Type B pancreatic cell (in vitro differentiated cells): ENCODE data around the gene KCNJ2. TPM values are rescaled to one million over a fixed set of nuclear protein-coding genes. Genes with fewer than 3 reads are reported as not detected.

Source experiments
- DNase-seq: peaks from one replicate; pipeline ENCODE4 v3.0.0; 2021; ENCODE audit warnings: mixed read lengths; ENCODE audit not compliant: unreplicated experiment; ENCODE audit errors: extremely low spot score
- H3K27ac Mint-ChIP-seq: 2 replicates; pipeline ENCODE4 v1.8.0; 2021; ENCODE audit warnings: mild to moderate bottlenecking, mixed read lengths
- H3K27me3 Mint-ChIP-seq: 2 replicates; pipeline ENCODE4 v1.8.0; 2021; ENCODE audit warnings: mixed read lengths
- H3K36me3 Mint-ChIP-seq: 2 replicates; pipeline ENCODE4 v1.8.0; 2021; ENCODE audit warnings: mixed read lengths
- H3K4me1 Mint-ChIP-seq: one replicate; pipeline ENCODE4 v1.8.0; 2021; ENCODE audit warnings: mixed read lengths; ENCODE audit not compliant: unreplicated experiment
- H3K4me3 Mint-ChIP-seq: 2 replicates; pipeline ENCODE4 v1.8.0; 2021; ENCODE audit warnings: mild to moderate bottlenecking, mixed read lengths
- H3K9me3 Mint-ChIP-seq: 2 replicates; pipeline ENCODE4 v1.8.0; 2021; ENCODE audit warnings: mixed read lengths
- CTCF ChIP-seq: fragments of 200-600 bp; sonication (generic); conservative IDR thresholded peaks from 2 replicates; pipeline ENCODE4 v1.5.0; 2021; ENCODE audit warnings: antibody characterized with exemption, mild to moderate bottlenecking
- total RNA-seq: library from RNA; stranded (reverse); gene quantifications from 2 replicates; pipeline ENCODE4 v1.2.1, GENCODE V29; 2021; ENCODE audit warnings: low replicate concordance

KCNJ2 gene
- total RNA-seq, 1 donor from 2014 or later: 7.5 TPM

- no peak overlapping the region for H3K4me3 Mint-ChIP-seq
- peaks cover 5% of the 10 kb centered on the region for H3K9me3 Mint-ChIP-seq
- H3K27me3 Mint-ChIP-seq: no peaks in the 10 kb centered on the region
- no peaks in the 10 kb centered on the region for H3K36me3 Mint-ChIP-seq
- TF ChIP-seq CTCF: no peak
- DNase-seq: no peak
- H3K27ac Mint-ChIP-seq: no peak overlapping the region
- peaks cover 13% of the 10 kb centered on the region for H3K4me1 Mint-ChIP-seq
Observed at GRCh38 chr17:70158180-70158579, 11.2 kb upstream of the KCNJ2 start.

- Mint-ChIP-seq H3K4me3 (no peak overlapping the region), H3K27ac (no peak overlapping the region), H3K36me3 (no peaks in the 10 kb centered on the region), H3K4me1 (peaks cover 13% of the 10 kb centered on the region), H3K9me3 (peaks cover 5% of the 10 kb centered on the region), H3K27me3 (no peaks in the 10 kb centered on the region)
- DNase-seq: no peak
- TF ChIP-seq CTCF: no peak
Observed at GRCh38 chr17:70158591-70158990, 10.7 kb upstream of the KCNJ2 start.

- no peaks in the 10 kb centered on the region for H3K36me3 Mint-ChIP-seq
- H3K9me3 Mint-ChIP-seq: peaks cover 5% of the 10 kb centered on the region
- no peaks in the 10 kb centered on the region for H3K27me3 Mint-ChIP-seq
- peaks cover 13% of the 10 kb centered on the region for H3K4me1 Mint-ChIP-seq
- no peak for DNase-seq
- no peak overlapping the region for H3K4me3 Mint-ChIP-seq
- no peak overlapping the region for H3K27ac Mint-ChIP-seq
- TF ChIP-seq CTCF: no peak
Observed at GRCh38 chr17:70159980-70160379, 9.4 kb upstream of the KCNJ2 start.

- Mint-ChIP-seq H3K9me3 (peaks cover 5% of the 10 kb centered on the region), H3K36me3 (no peaks in the 10 kb centered on the region), H3K4me1 (peaks cover 13% of the 10 kb centered on the region), H3K27me3 (no peaks in the 10 kb centered on the region), H3K27ac (no peak overlapping the region), H3K4me3 (no peak overlapping the region)
- TF ChIP-seq CTCF: no peak
- DNase-seq: no peak
Observed at GRCh38 chr17:70161519-70161918, 7.8 kb upstream of the KCNJ2 start.

GRCh38 chr17:70165383-70165782 lies 3.9 kb upstream of the KCNJ2 start:
- no peaks in the 10 kb centered on the region for H3K9me3 Mint-ChIP-seq
- H3K4me1 Mint-ChIP-seq: peaks cover 14% of the 10 kb centered on the region
- H3K4me3 Mint-ChIP-seq: no peak overlapping the region
- TF ChIP-seq CTCF: no peak
- H3K36me3 Mint-ChIP-seq: no peaks in the 10 kb centered on the region
- H3K27me3 Mint-ChIP-seq: peaks cover 9% of the 10 kb centered on the region
- no peak for DNase-seq
- no peak overlapping the region for H3K27ac Mint-ChIP-seq

- peaks cover 16% of the 10 kb centered on the region for H3K27me3 Mint-ChIP-seq
- H3K4me1 Mint-ChIP-seq: peaks cover 19% of the 10 kb centered on the region
- no peaks in the 10 kb centered on the region for H3K9me3 Mint-ChIP-seq
- H3K36me3 Mint-ChIP-seq: no peaks in the 10 kb centered on the region
- no peak for DNase-seq
- no peak for TF ChIP-seq CTCF
- H3K4me3 Mint-ChIP-seq: no peak overlapping the region
- no peak overlapping the region for H3K27ac Mint-ChIP-seq
Observed at GRCh38 chr17:70166615-70167014, 2.7 kb upstream of the KCNJ2 start.
